ENCODE results near the gene PARN. TPM values are rescaled to one million over a fixed set of nuclear protein-coding genes. Genes with fewer than 3 reads are reported as not detected.

PARN gene
- total and polyA plus RNA-seq, 2 of the 4 experiments (the other 2 are of a cell fraction) = 24.6 to 25.1 TPM

DNA sequence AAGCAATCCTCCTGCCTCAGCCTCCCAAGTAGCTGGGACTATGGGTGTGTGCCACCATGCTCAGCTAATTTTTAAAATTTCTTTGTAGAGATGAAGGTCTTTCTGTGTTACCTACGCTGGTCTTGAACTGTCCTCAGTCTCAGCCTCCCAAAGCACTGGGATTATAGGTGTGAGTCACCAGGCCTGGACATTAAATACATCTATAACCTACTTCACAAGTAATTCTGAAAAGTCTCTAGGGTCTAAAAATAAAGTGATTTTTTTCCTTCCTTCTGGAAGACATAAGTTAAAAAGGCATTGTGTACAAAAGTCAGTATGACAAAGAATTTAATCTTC lies 118.3 kb downstream of the PARN start:
- H3K56ac ChIP-seq (ENCODE audit: extremely low read depth, insufficient read depth, low read length) = no peak overlapping the region
- no CpG with 5 or more reads among the region's 1 CpG for WGBS, 2 experiments (ENCODE audit: extremely low coverage in 2 of 2, insufficient read length in 1 of 2)
- H3K27ac ChIP-seq (ENCODE audit: insufficient read depth, low read length) = no peak overlapping the region
- no peak overlapping the region for H3K23ac ChIP-seq (ENCODE audit: low read depth, low read length)
- H3K14ac ChIP-seq (replicated peaks; ENCODE audit: low read depth, low read length) = no peak overlapping the region
- peak overlapping the region; percentile 18 for H2BK5ac ChIP-seq (ENCODE audit: low read depth, low read length, poor library complexity, severe bottlenecking)
- peaks cover 11% of the 10 kb centered on the region for H3K9me1 ChIP-seq (ENCODE audit: insufficient read depth, low read length)
- no peak overlapping the region for H3K4ac ChIP-seq (ENCODE audit: low read depth, low read length)
- H3K4me1 ChIP-seq (ENCODE audit: control insufficient read depth, insufficient read depth, low read length) = peaks cover 9% of the 10 kb centered on the region
- no peak overlapping the region for H4K91ac ChIP-seq (ENCODE audit: insufficient read depth, low read depth, low read length)
- H2BK15ac ChIP-seq (ENCODE audit: low read depth, low read length) = no peak overlapping the region
- intact Hi-C loops (cut with micrococcal nuclease) (no loop called here), dilution Hi-C loops (cut with HindIII; ENCODE audit: low sequenced_read_pairs, unreplicated experiment) (no loop called here), in situ Hi-C loops (cut with MboI; ENCODE audit: low sequenced_read_pairs) (no loop called here)
- POLR2A ChIA-PET (ENCODE audit: unreplicated experiment) = no interaction called here
- TF ChIP-seq MXI1 (IDR thresholded peaks at IDR 0.05; ENCODE audit: borderline replicate concordance, low read depth, low read length) = no peak
- no peak for TF ChIP-seq BHLHE40 (IDR thresholded peaks at IDR 0.05; ENCODE audit: low read depth, low read length)
- no peak for TF ChIP-seq FOS (IDR thresholded peaks at IDR 0.05; ENCODE audit: low read depth, low read length)
- TF ChIP-seq, protein P1, sequence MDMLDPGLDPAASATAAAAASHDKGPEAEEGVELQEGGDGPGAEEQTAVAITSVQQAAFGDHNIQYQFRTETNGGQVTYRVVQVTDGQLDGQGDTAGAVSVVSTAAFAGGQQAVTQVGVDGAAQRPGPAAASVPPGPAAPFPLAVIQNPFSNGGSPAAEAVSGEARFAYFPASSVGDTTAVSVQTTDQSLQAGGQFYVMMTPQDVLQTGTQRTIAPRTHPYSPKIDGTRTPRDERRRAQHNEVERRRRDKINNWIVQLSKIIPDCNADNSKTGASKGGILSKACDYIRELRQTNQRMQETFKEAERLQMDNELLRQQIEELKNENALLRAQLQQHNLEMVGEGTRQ (IDR thresholded peaks at IDR 0.05; ENCODE audit: low read depth, low read length) = no peak
- TF ChIP-seq, protein P2, sequence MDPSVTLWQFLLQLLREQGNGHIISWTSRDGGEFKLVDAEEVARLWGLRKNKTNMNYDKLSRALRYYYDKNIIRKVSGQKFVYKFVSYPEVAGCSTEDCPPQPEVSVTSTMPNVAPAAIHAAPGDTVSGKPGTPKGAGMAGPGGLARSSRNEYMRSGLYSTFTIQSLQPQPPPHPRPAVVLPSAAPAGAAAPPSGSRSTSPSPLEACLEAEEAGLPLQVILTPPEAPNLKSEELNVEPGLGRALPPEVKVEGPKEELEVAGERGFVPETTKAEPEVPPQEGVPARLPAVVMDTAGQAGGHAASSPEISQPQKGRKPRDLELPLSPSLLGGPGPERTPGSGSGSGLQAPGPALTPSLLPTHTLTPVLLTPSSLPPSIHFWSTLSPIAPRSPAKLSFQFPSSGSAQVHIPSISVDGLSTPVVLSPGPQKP (IDR thresholded peaks at IDR 0.05; ENCODE audit: borderline replicate concordance, low read depth, low read length) = no peak
- no peak for TF ChIP-seq POLR2A (IDR thresholded peaks at IDR 0.05; ENCODE audit: low read depth, low read length)
- TF ChIP-seq MAFK (IDR thresholded peaks at IDR 0.05; ENCODE audit: low read depth, low read length) = no peak
- TF ChIP-seq SMC3 (IDR thresholded peaks at IDR 0.05; ENCODE audit: low read depth, low read length) = no peak
- TF ChIP-seq RAD21 (IDR thresholded peaks at IDR 0.05; ENCODE audit: low read length) = no peak
- H3K9ac ChIP-seq (ENCODE audit: low read depth, low read length) = no peak overlapping the region
- no peaks in the 10 kb centered on the region for H3K27me3 ChIP-seq (ENCODE audit: control insufficient read depth, insufficient read depth, low read length)
- CTCF ChIA-PET = interaction anchor here (0.7 kb wide), 1 partner anchor 548 kb away, joined by 3 read pairs; no protein-coding TSS in a partner anchor
- H2AK5ac ChIP-seq (ENCODE audit: low read depth, low read length) = no peak overlapping the region
- no TSS peak for BruUV-seq (replicated peaks)
- DNase-seq (peak; percentile 27), ATAC-seq (ENCODE audit: low read depth) (peak; percentile 42)
- no peaks in the 10 kb centered on the region for H3K9me3 ChIP-seq (ENCODE audit: control insufficient read depth, insufficient read depth, low read length)
- H3K4me3 ChIP-seq (ENCODE audit: insufficient read depth, low read depth, low read length) = no peak overlapping the region
- H3K36me3 ChIP-seq (ENCODE audit: control insufficient read depth, insufficient read depth, low read length) = no peaks in the 10 kb centered on the region
- H2BK20ac ChIP-seq (ENCODE audit: low read depth, low read length) = no peak overlapping the region
- peak overlapping the region; percentile 18; the same call in 1 of the 2 replicates for H3K4me2 ChIP-seq (ENCODE audit: low read depth, low read length)
- peak overlapping the region; percentile 34; the same call in 1 of the 2 replicates for H3K18ac ChIP-seq (ENCODE audit: low read depth, low read length)
- H4K8ac ChIP-seq (ENCODE audit: low read depth in 2 of 2, low read length in 2 of 2) = no peak overlapping the region
- H2AFZ ChIP-seq (replicated peaks; ENCODE audit: low read length, poor library complexity) = no peak overlapping the region
- H4K20me1 ChIP-seq (ENCODE audit: insufficient read depth, low read length) = no peaks in the 10 kb centered on the region
- H3K79me1 ChIP-seq (ENCODE audit: low read depth in 1 of 2, low read length in 2 of 2) = peaks cover 3 to 17% of the 10 kb centered on the region in 2 experiments; a peak in 3 of 4 replicates
- H2AK9ac ChIP-seq (replicated peaks; ENCODE audit: low read depth, low read length, poor library complexity) = no peak overlapping the region
- H4K5ac ChIP-seq (ENCODE audit: low read depth, low read length) = no peak overlapping the region
- no peak overlapping the region for H2BK120ac ChIP-seq (ENCODE audit: low read depth, low read length)
